Mesodermal cell (in vitro differentiated cells): ENCODE data around the gene ZDBF2.
"Not testable (repeated sequence)": the region's sequence is repeated elsewhere in the genome, so short reads cannot be mapped to it uniquely, and the experiment has no call there.

Source experiments
- H3K27ac ChIP-seq: 2 replicates; pipeline ENCODE4 v1.7.0; 2013; ENCODE audit warnings: mild to moderate bottlenecking, low read depth, low read length, moderate library complexity; ENCODE audit not compliant: severe bottlenecking
- H3K36me3 ChIP-seq: 2 replicates; pipeline ENCODE4 v1.7.1; 2013; ENCODE audit warnings: mild to moderate bottlenecking, low read length, moderate library complexity; ENCODE audit not compliant: control insufficient read depth, insufficient read depth
- H3K4me1 ChIP-seq: one replicate; pipeline ENCODE4 v1.7.1; 2013; ENCODE audit warnings: mild to moderate bottlenecking, low read length; ENCODE audit not compliant: insufficient read depth, control insufficient read depth, poor library complexity, severe bottlenecking
- H3K4me3 ChIP-seq: 2 replicates; pipeline ENCODE4 v1.7.0; 2013; ENCODE audit warnings: low read length, control low read depth, mild to moderate bottlenecking; ENCODE audit not compliant: insufficient read depth, poor library complexity, severe bottlenecking; ENCODE audit errors: extremely low read depth
- H3K9me3 ChIP-seq: 2 replicates; pipeline ENCODE4 v1.7.1; 2013; ENCODE audit warnings: mild to moderate bottlenecking, low read length, moderate library complexity; ENCODE audit not compliant: control insufficient read depth
- WGBS, 2 experiments: methylation state at CpG; one replicate each; pipeline ENCODE4 v1.1.5; 2013; ENCODE audit warnings: missing lambda C conversion rate in 2 of 2; ENCODE audit not compliant: insufficient coverage in 2 of 2; 5-methylcytosine and 5-hydroxymethylcytosine counted together

The ZDBF2 gene

GRCh38 chr2:206282746-206283145 lies 8.3 kb downstream of the ZDBF2 start:
- no peak overlapping the region for H3K4me3 ChIP-seq
- H3K36me3 ChIP-seq = peaks cover 41% of the 10 kb centered on the region
- peaks cover 10% of the 10 kb centered on the region for H3K9me3 ChIP-seq
- H3K4me1 ChIP-seq = no peaks in the 10 kb centered on the region
- WGBS, 2 experiments = 92 to 100% methylated on average over 4 to 5 of the region's 8 CpGs
- H3K27ac ChIP-seq = no peak overlapping the region

GRCh38 chr2:206287197-206287596 lies 12.7 kb downstream of the ZDBF2 start:
- Histone ChIP-seq H3K4me1 (no peaks in the 10 kb centered on the region), H3K27ac (no peak overlapping the region), H3K4me3 (no peak overlapping the region), H3K9me3 (peaks cover 10% of the 10 kb centered on the region), H3K36me3 (peaks cover 67% of the 10 kb centered on the region)
- WGBS, 2 experiments = 93 to 100% methylated on average over 2 of the region's 2 CpGs

- 95% methylated on average over 3 to 4 of the region's 4 CpGs for WGBS, 2 experiments
- peaks cover 57% of the 10 kb centered on the region for H3K36me3 ChIP-seq
- H3K27ac ChIP-seq = no peak overlapping the region
- H3K4me1 ChIP-seq = no peaks in the 10 kb centered on the region
- H3K4me3 ChIP-seq = no peak overlapping the region
- H3K9me3 ChIP-seq = peaks cover 10% of the 10 kb centered on the region
Measured at GRCh38 chr2:206289391-206289790, 14.9 kb downstream of the ZDBF2 start.

GRCh38 chr2:206296128-206296527 lies 21.7 kb downstream of the ZDBF2 start:
- H3K36me3 ChIP-seq = peaks cover 43% of the 10 kb centered on the region
- H3K4me1 ChIP-seq = peaks cover 8% of the 10 kb centered on the region
- no peak overlapping the region for H3K4me3 ChIP-seq
- no peaks in the 10 kb centered on the region for H3K9me3 ChIP-seq
- WGBS, 2 experiments = 71 to 100% methylated on average over 1 of the region's 3 CpGs
- no peak overlapping the region for H3K27ac ChIP-seq

- H3K4me3 ChIP-seq = not testable (repeated sequence)
Measured at GRCh38 chr2:206299608-206300007, 25.1 kb downstream of the ZDBF2 start.

GRCh38 chr2:206305523-206306245 lies 31.2 kb downstream of the ZDBF2 start:
- 93 to 100% methylated on average over 1 to 2 of the region's 3 CpGs for WGBS, 2 experiments
- Histone ChIP-seq H3K4me3 (no peak overlapping the region), H3K9me3 (no peaks in the 10 kb centered on the region), H3K36me3 (peaks cover 65% of the 10 kb centered on the region), H3K27ac (no peak overlapping the region), H3K4me1 (no peaks in the 10 kb centered on the region)

More at GRCh38 chr2:206299608-206300007, 25.1 kb downstream of the ZDBF2 start:
- WGBS, 2 experiments = 88 to 91% methylated on average over 6 to 7 of the region's 10 CpGs
- not testable (repeated sequence) for H3K9me3 ChIP-seq, H3K27ac ChIP-seq, H3K4me1 ChIP-seq
- peaks cover 39% of the 10 kb centered on the region for H3K36me3 ChIP-seq

GRCh38 chr2:206311026-206311425 lies 36.6 kb downstream of the ZDBF2 start:
- Histone ChIP-seq H3K4me1 (no peaks in the 10 kb centered on the region), H3K36me3 (peaks cover 44% of the 10 kb centered on the region), H3K9me3 (no peaks in the 10 kb centered on the region), H3K4me3 (no peak overlapping the region), H3K27ac (no peak overlapping the region)
- WGBS, 2 experiments = 93 to 96% methylated on average over 7 to 9 of the region's 9 CpGs

GRCh38 chr2:206316141-206316540 lies 41.7 kb downstream of the ZDBF2 start:
- Histone ChIP-seq H3K27ac (no peak overlapping the region), H3K4me3 (no peak overlapping the region), H3K4me1 (no peaks in the 10 kb centered on the region), H3K9me3 (peaks cover 8% of the 10 kb centered on the region), H3K36me3 (peaks cover 10% of the 10 kb centered on the region)
- 100% methylated on average over 1 of the region's 1 CpG; no CpG with 5 or more reads in 1 of the 2 experiments for WGBS, 2 experiments

GRCh38 chr2:206323033-206323432 lies 48.6 kb downstream of the ZDBF2 start:
- Histone ChIP-seq H3K9me3 (peaks cover 8% of the 10 kb centered on the region), H3K4me3 (no peak overlapping the region), H3K4me1 (no peaks in the 10 kb centered on the region), H3K27ac (no peak overlapping the region), H3K36me3 (peaks cover 7% of the 10 kb centered on the region)
- WGBS, 2 experiments = 75% methylated on average over 2 of the region's 3 CpGs; no CpG with 5 or more reads in 1 of the 2 experiments

- Histone ChIP-seq H3K36me3 (peaks cover 4% of the 10 kb centered on the region), H3K27ac (no peak overlapping the region), H3K4me1 (no peaks in the 10 kb centered on the region), H3K4me3 (no peak overlapping the region), H3K9me3 (peaks cover 8% of the 10 kb centered on the region)
- WGBS, 2 experiments = 92 to 93% methylated on average over 2 of the region's 4 CpGs
Measured at GRCh38 chr2:206323486-206323885, 49.0 kb downstream of the ZDBF2 start.

GRCh38 chr2:206324869-206325268 lies 50.4 kb downstream of the ZDBF2 start:
- H3K4me1 ChIP-seq = no peaks in the 10 kb centered on the region
- H3K36me3 ChIP-seq = no peaks in the 10 kb centered on the region
- no peak overlapping the region for H3K4me3 ChIP-seq
- WGBS, 2 experiments = 64 to 92% methylated on average over 2 of the region's 6 CpGs
- no peaks in the 10 kb centered on the region for H3K9me3 ChIP-seq
- H3K27ac ChIP-seq = no peak overlapping the region
